ENCODE data around the gene SAYSD1. TPM values are rescaled to one million over a fixed set of nuclear protein-coding genes. Genes with fewer than 3 reads are reported as not detected.
A peak's percentile ranks its signal among the peaks of the same experiment; 100 is the strongest.

Gene SAYSD1
- total and polyA plus RNA-seq, 2 experiments from 2014 or later, result 8.2 to 10.0 TPM

DNA sequence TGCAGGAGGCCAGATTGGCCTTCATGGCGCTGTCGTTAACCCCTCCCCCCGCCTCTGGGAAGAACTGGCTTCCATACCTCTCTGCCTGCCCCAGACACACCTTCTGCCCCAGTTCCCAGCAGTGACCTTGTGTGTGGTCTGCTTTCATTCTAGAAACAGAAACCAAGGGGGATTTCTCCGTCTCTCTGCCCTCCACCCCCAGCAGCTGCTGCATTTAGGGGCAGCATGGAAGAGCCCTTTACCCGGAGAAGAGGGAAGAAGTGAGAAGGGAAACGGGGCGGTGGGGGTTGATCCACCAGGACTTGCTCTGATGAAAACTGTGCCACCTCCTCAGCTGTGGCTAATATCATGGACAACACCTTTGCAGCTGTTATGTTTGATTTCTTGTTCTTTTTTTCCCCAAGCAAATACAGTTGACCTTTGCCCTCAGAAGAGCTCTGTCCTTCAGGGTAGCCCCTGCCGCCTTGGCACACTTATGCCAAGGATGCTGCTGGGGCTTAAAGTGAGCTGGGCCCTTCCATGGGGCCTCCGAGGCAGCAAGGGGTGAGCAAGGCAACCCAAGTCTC, 60.3 kb downstream of the SAYSD1 start:
- TF ChIP-seq, protein P1, sequence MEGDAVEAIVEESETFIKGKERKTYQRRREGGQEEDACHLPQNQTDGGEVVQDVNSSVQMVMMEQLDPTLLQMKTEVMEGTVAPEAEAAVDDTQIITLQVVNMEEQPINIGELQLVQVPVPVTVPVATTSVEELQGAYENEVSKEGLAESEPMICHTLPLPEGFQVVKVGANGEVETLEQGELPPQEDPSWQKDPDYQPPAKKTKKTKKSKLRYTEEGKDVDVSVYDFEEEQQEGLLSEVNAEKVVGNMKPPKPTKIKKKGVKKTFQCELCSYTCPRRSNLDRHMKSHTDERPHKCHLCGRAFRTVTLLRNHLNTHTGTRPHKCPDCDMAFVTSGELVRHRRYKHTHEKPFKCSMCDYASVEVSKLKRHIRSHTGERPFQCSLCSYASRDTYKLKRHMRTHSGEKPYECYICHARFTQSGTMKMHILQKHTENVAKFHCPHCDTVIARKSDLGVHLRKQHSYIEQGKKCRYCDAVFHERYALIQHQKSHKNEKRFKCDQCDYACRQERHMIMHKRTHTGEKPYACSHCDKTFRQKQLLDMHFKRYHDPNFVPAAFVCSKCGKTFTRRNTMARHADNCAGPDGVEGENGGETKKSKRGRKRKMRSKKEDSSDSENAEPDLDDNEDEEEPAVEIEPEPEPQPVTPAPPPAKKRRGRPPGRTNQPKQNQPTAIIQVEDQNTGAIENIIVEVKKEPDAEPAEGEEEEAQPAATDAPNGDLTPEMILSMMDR (conservative IDR thresholded peaks at IDR 0.05; ENCODE audit: low read depth in 2 of 2), result no peak
- no peak for TF ChIP-seq EZH2phosphoT487 (IDR thresholded peaks at IDR 0.05; ENCODE audit: unreplicated experiment)
- peaks cover 9% of the 10 kb centered on the region for H3K27me3 ChIP-seq (ENCODE audit: insufficient read depth)
- peaks cover 18% of the 10 kb centered on the region for H3K27me3 Mint-ChIP-seq (ENCODE audit: insufficient read depth, low read depth, poor library complexity)

More for the DNA sequence above, 60.3 kb downstream of the SAYSD1 start:
- Mint-ChIP-seq H3K4me1 (peaks cover 18% of the 10 kb centered on the region), H3K27ac (no peak overlapping the region), H3K36me3 (ENCODE audit: low read depth) (peaks cover 3% of the 10 kb centered on the region; the same call in 1 of the 3 replicates), H3K9me3 (no peaks in the 10 kb centered on the region), H3K4me3 (no peak overlapping the region)
- Histone ChIP-seq H3K4me1 (ENCODE audit: insufficient read depth) (peaks cover 13% of the 10 kb centered on the region; the same call in 1 of the 2 replicates), H2AFZ (no peak overlapping the region), H3K9me2 (ENCODE audit: insufficient read depth) (no peaks in the 10 kb centered on the region), H3K27ac (ENCODE audit: low read depth) (no peak overlapping the region), H3K79me2 (replicated peaks; ENCODE audit: insufficient read depth) (no peaks in the 10 kb centered on the region), H3K4me3 (no peak overlapping the region), H3F3A (replicated peaks; ENCODE audit: low read depth) (no peaks in the 10 kb centered on the region), H3K36me3 (ENCODE audit: insufficient read depth) (no peaks in the 10 kb centered on the region), H3K4me2 (no peak overlapping the region; the same call in 1 of the 2 replicates), H4K20me1 (replicated peaks; ENCODE audit: insufficient read depth) (peaks cover 7% of the 10 kb centered on the region; the same call in 1 of the 2 replicates)
- peak; percentile 28 for DNase-seq (ENCODE audit: low spot score)
- peak; percentile 52 for ATAC-seq

Other genes with a start within 250 kb of the SAYSD1 start
- gene GLP1R, start 66.4 kb downstream of the SAYSD1 start, total RNA-seq (2014; rRNA removed; shearing (Covaris generic)), result 3.6 and 3.7 TPM in 2 replicates
- 0.38 and 0.42 TPM in 2 replicates for gene GLP1R, start 66.4 kb downstream of the SAYSD1 start, polyA plus RNA-seq (2016; fragmentation: Nextera tagmentation; extraction: Ambion mirVana)
- 54.8 and 57.4 TPM in 2 replicates for gene KCNK5, start 114.3 kb upstream of the SAYSD1 start, total RNA-seq (2014; rRNA removed; shearing (Covaris generic))
- 9.5 and 9.7 TPM in 2 replicates for gene KCNK5, start 114.3 kb upstream of the SAYSD1 start, polyA plus RNA-seq (2016; fragmentation: Nextera tagmentation; extraction: Ambion mirVana)
- gene KCNK17, start 199.2 kb upstream of the SAYSD1 start, total RNA-seq (2014; rRNA removed; shearing (Covaris generic)), result 3.1 and 3.2 TPM in 2 replicates
- gene KCNK17, start 199.2 kb upstream of the SAYSD1 start, polyA plus RNA-seq (2016; fragmentation: Nextera tagmentation; extraction: Ambion mirVana), result 1.2 and 2.2 TPM in 2 replicates
- not detected in 2 replicates for gene KCNK16, start 207.5 kb upstream of the SAYSD1 start, total RNA-seq (2014; rRNA removed; shearing (Covaris generic))
- gene KCNK16, start 207.5 kb upstream of the SAYSD1 start, polyA plus RNA-seq (2016; fragmentation: Nextera tagmentation; extraction: Ambion mirVana), result not detected in 2 replicates